HepG2 (cell line): ENCODE results near the gene CCDC69. TPM values are rescaled to one million over a fixed set of nuclear protein-coding genes. Genes with fewer than 3 reads are reported as not detected.

ENCODE experiments used
- ATAC-seq: fragments of 200-7000 bp; cut with Tn5 transposase; 3 replicates; pipeline ENCODE4 v1.9.1; 2020; ENCODE audit warnings: mild to moderate bottlenecking, moderate library complexity
- BruUV-seq: library from RNA; stranded (reverse); fragments of 400-500 nt; replicated peaks from 2 replicates; lab custom pipeline; 2021; lab: Mats Ljungman, UMichigan
- CTCF ChIA-PET: fragments of 300-600 bp; formaldehyde crosslinking; extraction: SDS; loops from one replicate; lab custom pipeline; 2021; ENCODE audit warnings: low total read pairs, inconsistent platforms, low intra/inter-chr PET ratio; lab: Yijun Ruan, JAX
- POLR2A ChIA-PET: fragments of 350-600 bp; sonication (Branson Sonifier 250); formaldehyde crosslinking; loops from one replicate; lab custom pipeline; 2020; ENCODE audit warnings: antibody characterized with exemption, inconsistent platforms; lab: Yijun Ruan, JAX
- DNase-seq: peaks from one replicate; pipeline ENCODE4 v3.0.0-alpha.2; 2015; ENCODE audit warnings: low spot score
- FAIRE-seq: peaks from 3 replicates; lab custom pipeline; 2011; peaks lifted over from hg19 to GRCh38; lab: Jason Lieb, UNC
- H2AFZ ChIP-seq: one replicate; pipeline ENCODE4 v1.6.1; 2011; ENCODE audit warnings: low read length, inconsistent platforms
- H3K27ac ChIP-seq: fragments of 300-600 bp; 3 replicates; pipeline ENCODE4 v1.8.0; 2011; ENCODE audit warnings: mixed run types, mild to moderate bottlenecking, mixed read lengths, low read length, inconsistent platforms; ENCODE audit not compliant: insufficient read depth; ENCODE audit errors: extremely low read length
- H3K27me3 ChIP-seq, 2 experiments: fragments of 200-600 bp in 1 of 2; 2 replicates in 1 of 2; 3 replicates in 1 of 2; pipeline versions ENCODE4 v1.6.0 to v1.8.0; 2011; ENCODE audit warnings: low read length in 2 of 2, mild to moderate bottlenecking in 2 of 2, moderate library complexity in 2 of 2, inconsistent platforms in 1 of 2; ENCODE audit not compliant: insufficient read depth in 2 of 2, control insufficient read depth in 1 of 2
- H3K36me3 ChIP-seq, 2 experiments: fragments of 200-600 bp in 1 of 2; replicated peaks in 1 of 2; 2 replicates in 1 of 2; 3 replicates in 1 of 2; pipeline versions ENCODE4 v1.5.1 to v1.8.0; 2011; ENCODE audit warnings: low read length in 2 of 2, inconsistent platforms in 1 of 2; ENCODE audit not compliant: insufficient read depth in 2 of 2, control insufficient read depth in 1 of 2
- H3K4me1 ChIP-seq: 2 replicates; pipeline ENCODE4 v1.5.1; 2012; ENCODE audit warnings: low read length, inconsistent platforms; ENCODE audit not compliant: insufficient read depth
- H3K4me2 ChIP-seq: 2 replicates; pipeline ENCODE4 v1.6.0; 2011; ENCODE audit warnings: low read depth, low read length, inconsistent platforms
- H3K4me3 ChIP-seq, 3 experiments: fragments of 200-600 bp in 1 of 3; sonication (generic), shearing (Covaris generic) in 1 of 3; replicated peaks in 1 of 3; 2 replicates each; pipeline ENCODE4 v1.5.1; 2011 to 2016; ENCODE audit warnings: low read length in 3 of 3, inconsistent platforms in 2 of 3, low read depth in 2 of 3, mild to moderate bottlenecking in 2 of 3, control low read depth in 1 of 3, mixed read lengths in 1 of 3; ENCODE audit not compliant: insufficient read depth in 1 of 3
- H3K79me2 ChIP-seq: one replicate; pipeline ENCODE4 v1.6.1; 2011; ENCODE audit warnings: low read length, inconsistent platforms; ENCODE audit not compliant: insufficient read depth
- H3K9ac ChIP-seq: 2 replicates; pipeline ENCODE4 v1.6.0; 2011; ENCODE audit warnings: mild to moderate bottlenecking, low read depth, low read length, inconsistent platforms; ENCODE audit not compliant: insufficient read depth
- H3K9me3 ChIP-seq: 2 replicates; pipeline ENCODE4 v1.5.1; 2012; ENCODE audit warnings: mild to moderate bottlenecking, low read length
- H4K20me1 ChIP-seq: 2 replicates; pipeline ENCODE4 v1.6.0; 2011; ENCODE audit warnings: inconsistent platforms, mild to moderate bottlenecking, low read length, moderate library complexity; ENCODE audit not compliant: insufficient read depth
- DR1 ChIP-seq: sonication (generic); formaldehyde crosslinking; IDR thresholded peaks from 2 replicates; pipeline ENCODE4 v1.8.0; 2021; ENCODE audit warnings: mild to moderate bottlenecking, missing genetic modification reagents, inconsistent platforms
- GMEB2 ChIP-seq: IDR thresholded peaks from 2 replicates; pipeline ENCODE4 v1.6.1; 2016; ENCODE audit warnings: missing biosample characterization, missing genetic modification reagents, low read depth
- MBD4 ChIP-seq: IDR thresholded peaks from 2 replicates; pipeline ENCODE4 v1.6.1; 2012; ENCODE audit warnings: low read length, inconsistent platforms, borderline replicate concordance
- NFIC ChIP-seq: IDR thresholded peaks from 2 replicates; pipeline ENCODE4 v1.6.1; 2012; ENCODE audit warnings: mild to moderate bottlenecking, low read length, inconsistent platforms
- PLRG1 ChIP-seq: fragments of 450-650 bp; conservative IDR thresholded peaks from 2 replicates; pipeline ENCODE4 v1.6.1; 2016
- RERE ChIP-seq: IDR thresholded peaks from 2 replicates; pipeline ENCODE4 v1.6.1; 2016; ENCODE audit warnings: low read depth, missing genetic modification reagents, missing compliant biosample characterization
- THAP9 ChIP-seq: sonication (generic); formaldehyde crosslinking; IDR thresholded peaks from 2 replicates; pipeline ENCODE4; 2020; ENCODE audit warnings: missing genetic modification reagents, mild to moderate bottlenecking, borderline replicate concordance
- ZMYM4 ChIP-seq: sonication (generic); formaldehyde crosslinking; IDR thresholded peaks from 2 replicates; pipeline ENCODE4 v1.8.1; 2023; ENCODE audit warnings: mild to moderate bottlenecking, missing genetic modification reagents
- ZNF557 ChIP-seq: sonication (generic); formaldehyde crosslinking; IDR thresholded peaks from 2 replicates; pipeline ENCODE4 v1.4.0; 2020; ENCODE audit warnings: missing genetic modification reagents
- WGBS: methylation state at CpG from one replicate; pipeline ENCODE4 v1.1.6; 2017; ENCODE audit warnings: low lambda C conversion rate; 5-methylcytosine and 5-hydroxymethylcytosine counted together
- in situ Hi-C: cut with HindIII; loops from 2 replicates; pipeline ENCODE4 v1.10.0; 2017; ENCODE audit warnings: low pct_unique_long_range_greater_than_20kb; ENCODE audit not compliant: extremely low pct_ligation_motif_present
- intact Hi-C: fragments of 100-400 bp; cut with micrococcal nuclease; formaldehyde crosslinking; loops from one replicate; pipeline ENCODE4 v1.10.0; 2022; ENCODE audit not compliant: unreplicated experiment
- polyA plus RNA-seq, 8 experiments: library from polyadenylated mRNA; depleted of rRNA in 3 of 8; stranded (reverse) in 7 of 8; unstranded in 1 of 8; fragments of >200 nt; fragmentation: Illumina TruSeq in 4 of 8; extraction: Trizol in 4 of 8; gene quantifications; 2 replicates each; pipeline versions ENCODE4 v1.2.1 to v1.2.3, GENCODE V29; 2011 to 2016; ENCODE audit warnings: low read depth in 4 of 8, missing spikeins in 1 of 8, mixed read lengths in 1 of 8; ENCODE audit not compliant: insufficient read depth in 1 of 8
- total RNA-seq, 5 experiments: library from RNA; depleted of rRNA; stranded (reverse); fragments of >200 nt; fragmentation: Illumina TruSeq; extraction: Trizol; gene quantifications; 2 replicates each; pipeline ENCODE4 v1.2.3, GENCODE V29; 2016; ENCODE audit warnings: low read depth in 1 of 5

CCDC69 gene
- total and polyA plus RNA-seq, 2 of the 13 experiments (the other 11 are each of a cell fraction or from before 2014, with no cell fraction given) = 12.2 to 45.2 TPM

- FAIRE-seq (no peak), ATAC-seq (no peak), DNase-seq (no peak)
- H3K36me3 ChIP-seq = peaks cover 15 to 37% of the 10 kb centered on the region in 2 experiments
- no peaks in the 10 kb centered on the region for H4K20me1 ChIP-seq
- H3K4me1 ChIP-seq = peaks cover 39% of the 10 kb centered on the region
- no peak for TF ChIP-seq ZNF557
- no peak for TF ChIP-seq DR1 (CRISPR knock-in tag)
- no peak for TF ChIP-seq NFIC
- no peak for TF ChIP-seq MBD4
- in situ Hi-C loops (no loop called here), intact Hi-C loops (no loop called here)
- no peak overlapping the region for H3K4me2 ChIP-seq
- no peak overlapping the region for H3K4me3 ChIP-seq
- POLR2A ChIA-PET = no interaction called here
- no peaks in the 10 kb centered on the region for H3K9me3 ChIP-seq
- no peak overlapping the region for H2AFZ ChIP-seq
- no TSS peak for BruUV-seq
- H3K27me3 ChIP-seq = no peaks in the 10 kb centered on the region
- CTCF ChIA-PET = no interaction called here
- no peak overlapping the region for H3K9ac ChIP-seq
- WGBS = 83% methylated on average over 7 of the region's 7 CpGs
- H3K79me2 ChIP-seq = peaks cover 15% of the 10 kb centered on the region
- H3K27ac ChIP-seq = no peak overlapping the region
Observed at GRCh38 chr5:151148583-151148982, 75.3 kb downstream of the CCDC69 start.

GRCh38 chr5:151147033-151147432 is 76.9 kb downstream of the CCDC69 start:
- Histone ChIP-seq H2AFZ (no peak overlapping the region), H3K36me3 (peaks cover 15 to 50% of the 10 kb centered on the region in 2 experiments), H3K4me1 (peaks cover 35% of the 10 kb centered on the region), H3K4me2 (no peak overlapping the region), H4K20me1 (no peaks in the 10 kb centered on the region; the same call in 1 of the 2 replicates), H3K79me2 (peaks cover 13% of the 10 kb centered on the region), H3K27me3 (no peaks in the 10 kb centered on the region), H3K27ac (no peak overlapping the region), H3K9ac (no peak overlapping the region), H3K4me3 (no peak overlapping the region), H3K9me3 (no peaks in the 10 kb centered on the region)
- no TSS peak for BruUV-seq
- POLR2A ChIA-PET = interaction anchor here (1.3 kb wide), 1 partner anchor 11 kb away, joined by 3 read pairs; the partner anchor contains the start of gene ANXA6
- 100% methylated on average over 3 of the region's 4 CpGs for WGBS
- DNase-seq (no peak), ATAC-seq (no peak), FAIRE-seq (no peak)
- CTCF ChIA-PET = no interaction called here
- in situ Hi-C loops = no loop called here
- intact Hi-C loops = no loop called here
- no peak for TF ChIP-seq THAP9 (CRISPR knock-in tag)
- no peak for TF ChIP-seq GMEB2
- no peak for TF ChIP-seq RERE (CRISPR knock-in tag)
- no peak for TF ChIP-seq ZMYM4
- TF ChIP-seq PLRG1 = no peak
